ENCODE measurements around the gene C11orf97. TPM values are rescaled to one million over a fixed set of nuclear protein-coding genes. Genes with fewer than 3 reads are reported as not detected.

C11orf97 gene
- total and polyA plus RNA-seq, 9 of the 15 experiments (the other 6 are each of a cell fraction or from before 2014, with no cell fraction given), result not detected

DNA sequence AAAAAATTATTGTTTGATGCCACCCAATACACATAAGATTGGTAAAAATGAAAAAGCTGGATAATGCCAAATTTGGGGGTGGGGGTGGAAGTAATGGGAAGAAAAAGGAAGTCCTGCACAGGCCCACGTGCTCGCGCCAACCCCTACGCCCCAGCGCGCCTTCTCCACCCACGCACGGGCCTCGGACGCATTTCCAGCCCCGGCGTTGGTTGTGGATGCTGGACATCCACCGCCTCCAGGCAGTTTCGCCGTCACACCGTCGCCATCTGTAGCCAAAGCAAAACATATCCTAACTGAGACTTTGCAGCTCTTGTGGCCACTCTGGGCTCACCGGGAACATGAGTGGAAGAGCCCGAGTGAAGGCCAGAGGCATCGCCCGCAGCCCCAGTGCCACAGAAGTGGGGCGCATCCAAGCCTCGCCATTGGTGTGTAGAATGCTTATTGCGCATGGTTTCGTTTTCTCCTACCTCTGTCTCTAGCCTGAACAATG, 55.0 kb downstream of the C11orf97 start, which contains the start of gene PIWIL4 (continued):
- TF ChIP-seq, protein P1, sequence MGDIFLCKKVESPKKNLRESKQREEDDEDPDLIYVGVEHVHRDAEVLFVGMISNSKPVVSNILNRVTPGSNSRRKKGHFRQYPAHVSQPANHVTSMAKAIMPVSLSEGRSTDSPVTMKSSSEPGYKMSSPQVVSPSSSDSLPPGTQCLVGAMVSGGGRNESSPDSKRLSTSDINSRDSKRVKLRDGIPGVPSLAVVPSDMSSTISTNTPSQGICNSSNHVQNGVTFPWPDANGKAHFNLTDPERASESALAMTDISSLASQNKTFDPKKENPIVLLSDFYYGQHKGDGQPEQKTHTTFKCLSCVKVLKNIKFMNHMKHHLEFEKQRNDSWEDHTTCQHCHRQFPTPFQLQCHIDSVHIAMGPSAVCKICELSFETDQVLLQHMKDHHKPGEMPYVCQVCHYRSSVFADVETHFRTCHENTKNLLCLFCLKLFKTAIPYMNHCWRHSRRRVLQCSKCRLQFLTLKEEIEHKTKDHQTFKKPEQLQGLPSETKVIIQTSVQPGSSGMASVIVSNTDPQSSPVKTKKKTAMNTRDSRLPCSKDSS (IDR thresholded peaks at IDR 0.05; ENCODE audit: low read depth, partially characterized antibody), result no peak
- TF ChIP-seq, protein P2, sequence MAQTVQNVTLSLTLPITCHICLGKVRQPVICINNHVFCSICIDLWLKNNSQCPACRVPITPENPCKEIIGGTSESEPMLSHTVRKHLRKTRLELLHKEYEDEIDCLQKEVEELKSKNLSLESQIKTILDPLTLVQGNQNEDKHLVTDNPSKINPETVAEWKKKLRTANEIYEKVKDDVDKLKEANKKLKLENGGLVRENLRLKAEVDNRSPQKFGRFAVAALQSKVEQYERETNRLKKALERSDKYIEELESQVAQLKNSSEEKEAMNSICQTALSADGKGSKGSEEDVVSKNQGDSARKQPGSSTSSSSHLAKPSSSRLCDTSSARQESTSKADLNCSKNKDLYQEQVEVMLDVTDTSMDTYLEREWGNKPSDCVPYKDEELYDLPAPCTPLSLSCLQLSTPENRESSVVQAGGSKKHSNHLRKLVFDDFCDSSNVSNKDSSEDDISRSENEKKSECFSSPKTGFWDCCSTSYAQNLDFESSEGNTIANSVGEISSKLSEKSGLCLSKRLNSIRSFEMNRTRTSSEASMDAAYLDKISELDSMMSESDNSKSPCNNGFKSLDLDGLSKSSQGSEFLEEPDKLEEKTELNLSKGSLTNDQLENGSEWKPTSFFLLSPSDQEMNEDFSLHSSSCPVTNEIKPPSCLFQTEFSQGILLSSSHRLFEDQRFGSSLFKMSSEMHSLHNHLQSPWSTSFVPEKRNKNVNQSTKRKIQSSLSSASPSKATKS (CRISPR knock-in tag; IDR thresholded peaks at IDR 0.05), result no peak
- TF ChIP-seq TCF15 (CRISPR knock-in tag; IDR thresholded peaks at IDR 0.05), result no peak
- TF ChIP-seq SOX6 (IDR thresholded peaks at IDR 0.05), result peak; percentile 28; the same call in 1 of the 2 replicates
- 0 out of 2 replicates have a peak, but pooled peaks have one; percentile 48 for TF ChIP-seq E2F1 (CRISPR knock-in tag; IDR thresholded peaks at IDR 0.05)
- TF ChIP-seq, protein P3, sequence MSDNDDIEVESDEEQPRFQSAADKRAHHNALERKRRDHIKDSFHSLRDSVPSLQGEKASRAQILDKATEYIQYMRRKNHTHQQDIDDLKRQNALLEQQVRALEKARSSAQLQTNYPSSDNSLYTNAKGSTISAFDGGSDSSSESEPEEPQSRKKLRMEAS (CRISPR knock-in tag; IDR thresholded peaks at IDR 0.05), result peak; percentile 87
- TF ChIP-seq ZC3H4 (CRISPR knock-in tag; IDR thresholded peaks at IDR 0.05; ENCODE audit: borderline replicate concordance), result no peak
- 0 out of 2 replicates have a peak, but pooled peaks have one; percentile 44 for TF ChIP-seq USF1 (CRISPR knock-in tag; IDR thresholded peaks at IDR 0.05)
- TF ChIP-seq BRD4 (IDR thresholded peaks at IDR 0.05), result 0 out of 2 replicates have a peak, but pooled peaks have one; percentile 61
- TF ChIP-seq LARP7 (IDR thresholded peaks at IDR 0.05), result no peak
- TF ChIP-seq NKRF (IDR thresholded peaks at IDR 0.05; ENCODE audit: borderline replicate concordance), result 0 out of 2 replicates have a peak, but pooled peaks have one; percentile 36
- TF ChIP-seq SPI1 (IDR thresholded peaks at IDR 0.05; ENCODE audit: borderline replicate concordance, low read depth, low read length), result peak; percentile 80
- TF ChIP-seq PTRF (tag; IDR thresholded peaks at IDR 0.05), result no peak
- no peak for TF ChIP-seq PKNOX1 (IDR thresholded peaks at IDR 0.05)
- peak; percentile 12 for TF ChIP-seq CHD4 (IDR thresholded peaks at IDR 0.05; ENCODE audit: insufficient read depth, insufficient replicate concordance, low read depth, low read length, poor library complexity, severe bottlenecking)
- TF ChIP-seq, protein P4, sequence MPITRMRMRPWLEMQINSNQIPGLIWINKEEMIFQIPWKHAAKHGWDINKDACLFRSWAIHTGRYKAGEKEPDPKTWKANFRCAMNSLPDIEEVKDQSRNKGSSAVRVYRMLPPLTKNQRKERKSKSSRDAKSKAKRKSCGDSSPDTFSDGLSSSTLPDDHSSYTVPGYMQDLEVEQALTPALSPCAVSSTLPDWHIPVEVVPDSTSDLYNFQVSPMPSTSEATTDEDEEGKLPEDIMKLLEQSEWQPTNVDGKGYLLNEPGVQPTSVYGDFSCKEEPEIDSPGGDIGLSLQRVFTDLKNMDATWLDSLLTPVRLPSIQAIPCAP (CRISPR knock-in tag; IDR thresholded peaks at IDR 0.05; ENCODE audit: borderline replicate concordance), result no peak
